Lower leg skin (tissue), 3 donors: ENCODE measurements around the gene RPL37.

Experiments
- CTCF ChIP-seq, 3 donors: fragments of 450-650 bp; IDR thresholded peaks; one replicate each; pipeline ENCODE4 v1.5.1; 2016; ENCODE audit warnings: antibody characterized with exemption in 3 of 3, mild to moderate bottlenecking in 3 of 3, moderate library complexity in 2 of 3
- POLR2A ChIP-seq, 2 donors: fragments of 450-650 bp; IDR thresholded peaks; one replicate each; pipeline ENCODE4 v1.6.1; 2016 to 2017; ENCODE audit warnings: antibody characterized with exemption in 2 of 2, mild to moderate bottlenecking in 1 of 2, moderate library complexity in 1 of 2

- TF ChIP-seq CTCF (IDR thresholded peaks at IDR 0.05) (no peak), POLR2A (IDR thresholded peaks at IDR 0.05) (no peak)
Measured at GRCh38 chr5:40779561-40779960, 55.5 kb downstream of the RPL37 start.
